IMR-90 (cell line): ENCODE results near the gene TRIM2. TPM values are rescaled to one million over a fixed set of nuclear protein-coding genes. Genes with fewer than 3 reads are reported as not detected.

Source experiments
- ATAC-seq: fragments of 200-7000 bp; cut with Tn5 transposase; 2 replicates; pipeline ENCODE4 v1.9.1; 2020; ENCODE audit warnings: low read depth, mild to moderate bottlenecking, moderate library complexity
- BruUV-seq: library from RNA; stranded (reverse); fragments of 400-500 nt; replicated peaks from 2 replicates; lab custom pipeline; 2021; lab: Mats Ljungman, UMichigan
- CTCF ChIA-PET: fragments of 300-600 bp; formaldehyde crosslinking; extraction: SDS; loops from one replicate; lab custom pipeline; 2021; ENCODE audit warnings: antibody characterized with exemption; lab: Yijun Ruan, JAX
- POLR2A ChIA-PET: fragments of 300-600 bp; sonication (Branson Sonifier 250); formaldehyde crosslinking; loops from one replicate; lab custom pipeline; 2022; ENCODE audit warnings: antibody characterized with exemption; ENCODE audit not compliant: unreplicated experiment; lab: Charles Lee
- DNase-seq: peaks from one replicate; pipeline ENCODE4 v3.0.0; 2013
- H2AFZ ChIP-seq: replicated peaks from 2 replicates; pipeline ENCODE3; 2013; ENCODE audit warnings: low read length, mild to moderate bottlenecking; ENCODE audit not compliant: poor library complexity
- H2AK5ac ChIP-seq: 2 replicates; pipeline ENCODE4 v1.6.1; 2013; ENCODE audit warnings: low read depth, low read length, inconsistent platforms
- H2AK9ac ChIP-seq: replicated peaks from 2 replicates; pipeline ENCODE3; 2013; ENCODE audit warnings: mild to moderate bottlenecking, low read depth, low read length, moderate library complexity; ENCODE audit not compliant: poor library complexity
- H2BK120ac ChIP-seq: 2 replicates; pipeline ENCODE4 v1.6.1; 2013; ENCODE audit warnings: low read depth, low read length, inconsistent platforms
- H2BK15ac ChIP-seq: 3 replicates; pipeline ENCODE4 v1.6.1; 2013; ENCODE audit warnings: low read depth, low read length, inconsistent platforms
- H2BK20ac ChIP-seq: 2 replicates; pipeline ENCODE4 v1.6.1; 2013; ENCODE audit warnings: low read depth, mild to moderate bottlenecking, inconsistent platforms, low read length, moderate library complexity
- H2BK5ac ChIP-seq: 2 replicates; pipeline ENCODE4 v1.6.1; 2013; ENCODE audit warnings: mild to moderate bottlenecking, low read depth, low read length, inconsistent platforms; ENCODE audit not compliant: poor library complexity, severe bottlenecking
- H3K14ac ChIP-seq: replicated peaks from 2 replicates; pipeline ENCODE4 v1.6.1; 2013; ENCODE audit warnings: low read depth, low read length, inconsistent platforms
- H3K18ac ChIP-seq: 2 replicates; pipeline ENCODE4 v1.6.1; 2013; ENCODE audit warnings: low read depth, low read length, control low read depth
- H3K23ac ChIP-seq: 2 replicates; pipeline ENCODE4 v1.6.1; 2013; ENCODE audit warnings: low read depth, low read length, inconsistent platforms
- H3K27ac ChIP-seq: 2 replicates; pipeline ENCODE4 v1.5.1; 2013; ENCODE audit warnings: mild to moderate bottlenecking, control low read depth, low read length; ENCODE audit not compliant: insufficient read depth
- H3K27me3 ChIP-seq: 2 replicates; pipeline ENCODE4 v1.6.1; 2013; ENCODE audit warnings: low read length; ENCODE audit not compliant: control insufficient read depth, insufficient read depth
- H3K36me3 ChIP-seq: 2 replicates; pipeline ENCODE4 v1.6.1; 2013; ENCODE audit warnings: low read length, mixed read lengths; ENCODE audit not compliant: control insufficient read depth, insufficient read depth
- H3K4ac ChIP-seq: 2 replicates; pipeline ENCODE4 v1.6.1; 2013; ENCODE audit warnings: low read depth, low read length, inconsistent platforms
- H3K4me1 ChIP-seq: 2 replicates; pipeline ENCODE4 v1.6.1; 2013; ENCODE audit warnings: low read length, mixed read lengths; ENCODE audit not compliant: control insufficient read depth, insufficient read depth
- H3K4me2 ChIP-seq: 2 replicates; pipeline ENCODE4 v1.6.1; 2013; ENCODE audit warnings: low read depth, mild to moderate bottlenecking, control low read depth, low read length, moderate library complexity
- H3K4me3 ChIP-seq: 2 replicates; pipeline ENCODE4 v1.5.1; 2013; ENCODE audit warnings: low read depth, mild to moderate bottlenecking, control low read depth, low read length, moderate library complexity; ENCODE audit not compliant: insufficient read depth
- H3K56ac ChIP-seq: 2 replicates; pipeline ENCODE4 v1.6.1; 2013; ENCODE audit warnings: low read length, inconsistent platforms; ENCODE audit not compliant: insufficient read depth; ENCODE audit errors: extremely low read depth
- H3K79me1 ChIP-seq, 2 experiments: 2 replicates each; pipeline ENCODE4 v1.6.1; 2013; ENCODE audit warnings: low read length in 2 of 2, inconsistent platforms in 1 of 2, low read depth in 1 of 2
- H3K9ac ChIP-seq: 2 replicates; pipeline ENCODE4 v1.6.1; 2013; ENCODE audit warnings: low read depth, low read length, control low read depth
- H3K9me1 ChIP-seq: 2 replicates; pipeline ENCODE4 v1.6.1; 2013; ENCODE audit warnings: low read length, inconsistent platforms; ENCODE audit not compliant: insufficient read depth
- H3K9me3 ChIP-seq: 2 replicates; pipeline ENCODE4 v1.6.1; 2013; ENCODE audit warnings: low read length; ENCODE audit not compliant: control insufficient read depth, insufficient read depth
- H4K20me1 ChIP-seq: 2 replicates; pipeline ENCODE4 v1.6.1; 2013; ENCODE audit warnings: low read length, inconsistent platforms; ENCODE audit not compliant: insufficient read depth
- H4K5ac ChIP-seq: 2 replicates; pipeline ENCODE4 v1.6.1; 2013; ENCODE audit warnings: mild to moderate bottlenecking, low read depth, low read length, control low read depth
- H4K8ac ChIP-seq, 2 experiments: 2 replicates each; pipeline ENCODE4 v1.6.1; 2013; ENCODE audit warnings: low read depth in 2 of 2, low read length in 2 of 2, control low read depth in 1 of 2, inconsistent platforms in 1 of 2
- H4K91ac ChIP-seq: 2 replicates; pipeline ENCODE4 v1.6.1; 2013; ENCODE audit warnings: low read depth, low read length, inconsistent platforms; ENCODE audit not compliant: insufficient read depth
- CEBPB ChIP-seq: IDR thresholded peaks from 2 replicates; pipeline ENCODE4 v1.6.1; 2012; ENCODE audit warnings: low read depth, low read length, improper control_type of control experiment
- NFE2L2 ChIP-seq: fragments of 150-350 bp; IDR thresholded peaks from 2 replicates; pipeline ENCODE4 v1.6.1; 2016; ENCODE audit warnings: low read depth, mild to moderate bottlenecking, low read length
- RCOR1 ChIP-seq: IDR thresholded peaks from 2 replicates; pipeline ENCODE4 v1.6.1; 2012; ENCODE audit warnings: mild to moderate bottlenecking, low read length, improper control_type of control experiment; ENCODE audit not compliant: insufficient replicate concordance
- WGBS, 2 experiments: methylation state at CpG; one replicate each; pipeline versions ENCODE4 v1.1.5 to v1.1.7; 2013; ENCODE audit warnings: missing lambda C conversion rate in 2 of 2; ENCODE audit not compliant: insufficient read length in 1 of 2; ENCODE audit errors: extremely low coverage in 2 of 2; 5-methylcytosine and 5-hydroxymethylcytosine counted together
- dilution Hi-C: fragments of 300-500 bp; cut with HindIII; formaldehyde crosslinking; loops from one replicate; pipeline ENCODE4 v1.14.3; 2018; ENCODE audit warnings: low sequenced_read_pairs; ENCODE audit not compliant: unreplicated experiment
- in situ Hi-C: fragments of 300-500 bp; cut with MboI; formaldehyde crosslinking; loops from 3 replicates; pipeline ENCODE4 v1.14.3; 2019; ENCODE audit warnings: low sequenced_read_pairs, inconsistent platforms, mixed read lengths
- intact Hi-C: fragments of 100-400 bp; cut with micrococcal nuclease; formaldehyde crosslinking; loops from 2 replicates; pipeline ENCODE4 v1.10.0; 2022
- polyA plus RNA-seq, 3 experiments: library from polyadenylated mRNA; depleted of rRNA; stranded (reverse); fragments of >200 nt; gene quantifications; 2 replicates each; pipeline ENCODE4 v1.2.3, GENCODE V29; 2012; ENCODE audit warnings: low replicate concordance in 1 of 3
- total RNA-seq: library from RNA; depleted of rRNA; stranded (reverse); fragments of >200 nt; gene quantifications from 2 replicates; pipeline ENCODE4 v1.2.3, GENCODE V29; 2012
- TF ChIP-seq, protein P1 (sequence below): fragments of 150-350 bp; IDR thresholded peaks from 2 replicates; pipeline ENCODE4 v1.6.1; 2016; ENCODE audit warnings: low read depth, mild to moderate bottlenecking, low read length, moderate library complexity, borderline replicate concordance

TRIM2 gene
- total and polyA plus RNA-seq, 2 of the 4 experiments (the other 2 are of a cell fraction), result 16.0 to 64.2 TPM

DNA sequence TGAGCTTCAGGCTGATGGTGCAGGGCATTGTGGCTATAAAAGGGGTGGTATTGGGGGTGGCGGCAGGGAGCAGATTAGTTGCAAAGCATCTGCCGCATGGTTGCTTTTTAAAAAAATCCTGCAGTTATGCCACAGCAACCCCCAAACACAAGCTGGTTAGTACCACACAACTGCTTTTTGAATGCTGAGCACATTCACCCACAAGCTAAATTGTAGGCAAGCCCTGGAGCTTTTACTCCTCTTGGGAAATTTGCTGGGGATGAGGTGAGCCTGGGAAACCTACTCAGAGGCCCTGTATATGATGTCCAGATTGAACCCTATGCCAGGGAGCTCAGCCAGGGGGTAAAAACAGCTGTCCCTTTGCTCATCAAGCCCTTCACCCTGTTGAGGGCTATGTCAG, 33.8 kb upstream of the TRIM2 start:
- dilution Hi-C loops, result no loop called here
- no peak overlapping the region for H3K27ac ChIP-seq
- in situ Hi-C loops, result no loop called here
- no TSS peak for BruUV-seq
- H3K79me1 ChIP-seq, result no peaks in the 10 kb centered on the region
- H4K20me1 ChIP-seq, result no peaks in the 10 kb centered on the region
- H3K4me3 ChIP-seq, result no peak overlapping the region
- peaks cover 2% of the 10 kb centered on the region for H3K4me1 ChIP-seq
- DNase-seq (no peak), ATAC-seq (no peak)
- H2AK9ac ChIP-seq, result no peak overlapping the region
- no peak overlapping the region for H4K91ac ChIP-seq
- no peak overlapping the region for H2AFZ ChIP-seq
- H3K4me2 ChIP-seq, result no peak overlapping the region
- H3K36me3 ChIP-seq, result no peaks in the 10 kb centered on the region
- H3K23ac ChIP-seq, result no peak overlapping the region
- no peak overlapping the region for H3K4ac ChIP-seq
- H2BK15ac ChIP-seq, result no peak overlapping the region
- H4K5ac ChIP-seq, result no peak overlapping the region
- no peaks in the 10 kb centered on the region for H3K9me1 ChIP-seq
- no peak overlapping the region for H2BK120ac ChIP-seq
- intact Hi-C loops, result no loop called here
- ChIA-PET CTCF (interaction anchor here (1.0 kb wide), 1 partner anchor 11 kb away, joined by 3 read pairs; no protein-coding TSS in a partner anchor), POLR2A (no interaction called here)
- H3K56ac ChIP-seq, result no peak overlapping the region
- H3K18ac ChIP-seq, result no peak overlapping the region
- no peaks in the 10 kb centered on the region for H3K9me3 ChIP-seq
- H3K9ac ChIP-seq, result no peak overlapping the region
- no CpG with 5 or more reads among the region's 2 CpGs for WGBS, 2 experiments
- TF ChIP-seq NFE2L2, result no peak
- no peak for TF ChIP-seq CEBPB
- TF ChIP-seq RCOR1, result no peak
- TF ChIP-seq, protein P1, sequence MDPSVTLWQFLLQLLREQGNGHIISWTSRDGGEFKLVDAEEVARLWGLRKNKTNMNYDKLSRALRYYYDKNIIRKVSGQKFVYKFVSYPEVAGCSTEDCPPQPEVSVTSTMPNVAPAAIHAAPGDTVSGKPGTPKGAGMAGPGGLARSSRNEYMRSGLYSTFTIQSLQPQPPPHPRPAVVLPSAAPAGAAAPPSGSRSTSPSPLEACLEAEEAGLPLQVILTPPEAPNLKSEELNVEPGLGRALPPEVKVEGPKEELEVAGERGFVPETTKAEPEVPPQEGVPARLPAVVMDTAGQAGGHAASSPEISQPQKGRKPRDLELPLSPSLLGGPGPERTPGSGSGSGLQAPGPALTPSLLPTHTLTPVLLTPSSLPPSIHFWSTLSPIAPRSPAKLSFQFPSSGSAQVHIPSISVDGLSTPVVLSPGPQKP, result no peak
- no peak overlapping the region for H3K14ac ChIP-seq
- no peak overlapping the region for H2BK20ac ChIP-seq
- no peak overlapping the region for H2AK5ac ChIP-seq
- H2BK5ac ChIP-seq, result no peak overlapping the region
- H3K27me3 ChIP-seq, result peaks cover 2% of the 10 kb centered on the region
- H4K8ac ChIP-seq, result no peak overlapping the region
